Activated CD4-positive, alpha-beta T cell treated with anti-CD3 and anti-CD28 coated beads for 36 hours (primary cell): ENCODE data around the gene ECHDC3. TPM values are rescaled to one million over a fixed set of nuclear protein-coding genes. Genes with fewer than 3 reads are reported as not detected.

Experiments
- ATAC-seq: fragments of 200-7000 bp; cut with Tn5 transposase; one replicate; pipeline ENCODE4 v1.10.0; 2021; ENCODE audit warnings: mild to moderate bottlenecking, moderate library complexity
- CTCF ChIA-PET: fragments of 350-600 bp; sonication (Branson Sonifier 250); formaldehyde crosslinking; loops from one replicate; lab custom pipeline; 2021; ENCODE audit warnings: antibody characterized with exemption; lab: Charles Lee
- POLR2A ChIA-PET: fragments of 350-600 bp; sonication (Branson Sonifier 250); formaldehyde crosslinking; loops from one replicate; lab custom pipeline; 2021; ENCODE audit warnings: antibody characterized with exemption, inconsistent platforms; lab: Charles Lee
- DNase-seq: peaks from one replicate; pipeline ENCODE4 v3.0.0-alpha.2; 2020
- H3K27ac Mint-ChIP-seq: one replicate; pipeline ENCODE4 v1.8.0; 2021; ENCODE audit warnings: mixed read lengths
- H3K27me3 Mint-ChIP-seq: one replicate; pipeline ENCODE4 v1.8.0; 2021; ENCODE audit warnings: mixed read lengths
- H3K36me3 Mint-ChIP-seq: one replicate; pipeline ENCODE4 v1.8.0; 2021; ENCODE audit warnings: low read depth, mixed read lengths
- H3K4me1 Mint-ChIP-seq: one replicate; pipeline ENCODE4 v1.8.0; 2021; ENCODE audit warnings: mixed read lengths
- H3K4me3 Mint-ChIP-seq: one replicate; pipeline ENCODE4 v1.8.0; 2021; ENCODE audit warnings: mild to moderate bottlenecking, moderate library complexity, mixed read lengths
- H3K9me3 Mint-ChIP-seq: one replicate; pipeline ENCODE4 v1.8.0; 2021; ENCODE audit warnings: low read depth, mixed read lengths
- intact Hi-C, 2 experiments: fragments of 100-400 bp; cut with DNase I in 1 of 2; cut with micrococcal nuclease in 1 of 2; formaldehyde crosslinking; loops; one replicate each; pipeline versions ENCODE4 v1.14.2 to v1.15.1; 2022 to 2024; cut with DNase I, micrococcal nuclease
- total RNA-seq, 2 experiments: library from RNA; stranded (reverse); gene quantifications; one replicate each; pipeline ENCODE4 v1.2.3, GENCODE V29; 2021

The ECHDC3 gene
- total RNA-seq, 2 experiments from 2014 or later = 3.5 to 3.8 TPM

DNA sequence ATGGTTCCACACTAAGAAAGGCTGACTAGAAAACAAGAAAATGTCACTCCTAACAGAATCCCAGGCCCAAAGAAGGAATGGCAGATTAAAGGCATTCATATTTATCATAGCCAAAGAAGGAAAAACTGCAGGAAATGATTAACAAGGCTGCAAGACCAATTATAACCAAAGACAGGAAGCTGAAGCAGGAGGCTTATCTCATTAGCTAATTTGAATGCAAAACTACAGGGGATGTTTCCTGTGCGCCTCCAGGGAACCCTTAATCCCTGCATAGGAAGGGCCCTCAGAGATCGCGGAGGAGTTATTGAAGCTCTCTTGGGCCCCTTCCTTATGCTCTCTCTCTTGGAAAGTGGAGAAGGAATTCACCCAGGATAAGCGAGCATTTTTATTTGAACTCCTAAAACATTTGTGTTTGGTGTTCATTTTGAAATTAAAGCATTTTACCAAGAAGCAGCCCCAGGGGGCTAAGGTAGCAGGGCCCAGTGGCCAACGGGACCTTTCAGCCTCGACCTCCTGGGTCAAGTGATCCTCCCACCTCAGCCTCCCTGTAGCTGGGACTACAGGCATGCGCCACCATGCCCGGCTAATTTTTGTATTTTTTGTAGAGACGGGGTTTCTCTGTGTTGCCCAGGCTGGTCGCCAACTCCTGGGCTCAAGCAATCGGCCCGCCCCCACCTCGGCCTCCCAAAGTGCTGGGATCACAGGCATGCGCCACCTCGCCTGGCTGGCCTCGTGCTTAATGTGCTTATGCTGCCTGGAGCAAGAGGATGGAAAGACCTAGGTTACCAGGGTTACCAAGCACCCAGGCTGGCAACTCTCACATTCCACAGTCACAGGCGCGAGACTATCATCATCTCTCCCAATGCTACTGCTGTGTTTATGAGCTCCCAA lies 56.9 kb downstream of the ECHDC3 start:
- Mint-ChIP-seq H3K4me3 (no peak overlapping the region), H3K27ac (no peak overlapping the region), H3K36me3 (no peaks in the 10 kb centered on the region), H3K9me3 (peaks cover 4% of the 10 kb centered on the region), H3K4me1 (no peaks in the 10 kb centered on the region), H3K27me3 (no peaks in the 10 kb centered on the region)
- no peak for DNase-seq
- intact Hi-C loops = no loop called here
- ChIA-PET CTCF (interaction anchor here (0.9 to 2.3 kb wide), 4 partner anchors 14 to 20 kb away, joined by 3 to 9 read pairs (median 4); no protein-coding TSS in a partner anchor), POLR2A (no interaction called here)
- no peak for ATAC-seq

- no peaks in the 10 kb centered on the region for H3K36me3 Mint-ChIP-seq
- H3K27me3 Mint-ChIP-seq = no peaks in the 10 kb centered on the region
- ATAC-seq (no peak), DNase-seq (no peak)
- intact Hi-C loops = no loop called here
- H3K9me3 Mint-ChIP-seq = peaks cover 4% of the 10 kb centered on the region
- POLR2A ChIA-PET = no interaction called here
- no peaks in the 10 kb centered on the region for H3K4me1 Mint-ChIP-seq
- CTCF ChIA-PET = interaction anchor here (1.2 to 2.3 kb wide), 3 partner anchors 16 to 20 kb away, joined by 3 to 9 read pairs (median 5); no protein-coding TSS in a partner anchor
- no peak overlapping the region for H3K27ac Mint-ChIP-seq
- no peak overlapping the region for H3K4me3 Mint-ChIP-seq
Measured at GRCh38 chr10:11799736-11800080, 57.5 kb downstream of the ECHDC3 start.

DNA sequence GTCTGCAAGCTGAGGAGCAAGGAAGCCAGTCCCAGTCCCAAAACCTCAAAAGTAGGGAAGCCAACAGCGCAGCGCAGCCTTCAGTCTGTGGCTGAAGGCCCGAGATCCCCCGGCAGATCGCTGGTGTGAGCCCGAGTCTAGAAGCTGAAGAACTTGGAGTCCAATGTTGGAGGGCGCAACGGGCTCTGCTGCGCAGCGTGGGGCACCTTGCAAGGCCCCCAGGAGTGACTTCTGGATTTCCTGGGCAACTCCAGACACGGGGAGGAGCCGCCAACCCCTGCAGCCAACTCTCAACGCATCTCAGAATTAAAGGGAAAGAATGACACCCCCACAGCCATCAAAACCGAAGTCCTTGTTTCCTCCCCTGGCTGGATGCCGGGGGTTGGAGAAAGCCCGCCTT lies 62.2 kb downstream of the ECHDC3 start:
- H3K4me1 Mint-ChIP-seq = no peaks in the 10 kb centered on the region
- H3K27me3 Mint-ChIP-seq = peaks cover 2% of the 10 kb centered on the region
- ATAC-seq (no peak), DNase-seq (no peak)
- no peaks in the 10 kb centered on the region for H3K36me3 Mint-ChIP-seq
- H3K9me3 Mint-ChIP-seq = no peaks in the 10 kb centered on the region
- POLR2A ChIA-PET = no interaction called here
- CTCF ChIA-PET = no interaction called here
- intact Hi-C loops = no loop called here
- no peak overlapping the region for H3K4me3 Mint-ChIP-seq
- H3K27ac Mint-ChIP-seq = no peak overlapping the region

DNA sequence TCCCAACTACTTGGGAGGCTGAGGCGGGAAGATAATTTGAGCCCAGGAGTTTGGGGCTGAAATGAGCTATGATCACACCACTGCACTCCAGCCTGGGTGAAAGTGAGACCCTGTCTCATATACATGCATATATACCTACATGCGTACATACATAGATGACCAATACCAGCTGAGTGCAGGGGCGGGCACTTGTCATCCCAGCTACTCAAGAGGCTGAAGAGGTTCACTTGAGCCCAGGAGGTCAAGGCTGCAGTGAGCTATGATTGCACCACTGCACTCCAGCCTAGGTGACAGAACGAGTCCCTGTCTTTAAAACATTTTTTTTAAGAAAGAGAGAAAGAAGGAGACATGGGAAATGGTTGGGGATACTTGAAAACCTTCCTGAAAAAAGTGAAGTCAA lies 63.6 kb downstream of the ECHDC3 start:
- H3K27me3 Mint-ChIP-seq = peaks cover 4% of the 10 kb centered on the region
- no peaks in the 10 kb centered on the region for H3K36me3 Mint-ChIP-seq
- H3K27ac Mint-ChIP-seq = no peak overlapping the region
- ChIA-PET CTCF (interaction anchor here (0.6 kb wide), 1 partner anchor 1338 kb away, joined by 3 read pairs; no protein-coding TSS in a partner anchor), POLR2A (interaction anchor here (0.6 kb wide), 1 partner anchor 570 kb away, joined by 3 read pairs; no protein-coding TSS in a partner anchor)
- no peak overlapping the region for H3K4me3 Mint-ChIP-seq
- H3K4me1 Mint-ChIP-seq = no peaks in the 10 kb centered on the region
- ATAC-seq (no peak), DNase-seq (no peak)
- intact Hi-C loops = no loop called here
- H3K9me3 Mint-ChIP-seq = no peaks in the 10 kb centered on the region

GRCh38 chr10:11806706-11807105 lies 64.5 kb downstream of the ECHDC3 start:
- Mint-ChIP-seq H3K4me3 (no peak overlapping the region), H3K27me3 (peaks cover 4% of the 10 kb centered on the region), H3K9me3 (no peaks in the 10 kb centered on the region), H3K4me1 (no peaks in the 10 kb centered on the region), H3K27ac (no peak overlapping the region), H3K36me3 (no peaks in the 10 kb centered on the region)
- DNase-seq (no peak), ATAC-seq (no peak)
- ChIA-PET CTCF (interaction anchor here (0.6 kb wide), 1 partner anchor 176 kb away, joined by 3 read pairs; no protein-coding TSS in a partner anchor), POLR2A (no interaction called here)
- intact Hi-C loops = no loop called here

GRCh38 chr10:11808808-11809207 lies 66.6 kb downstream of the ECHDC3 start:
- DNase-seq = no peak
- Mint-ChIP-seq H3K9me3 (no peaks in the 10 kb centered on the region), H3K4me1 (no peaks in the 10 kb centered on the region), H3K27ac (no peak overlapping the region), H3K4me3 (no peak overlapping the region), H3K27me3 (peaks cover 4% of the 10 kb centered on the region), H3K36me3 (no peaks in the 10 kb centered on the region)
- POLR2A ChIA-PET = no interaction called here
- intact Hi-C loops = no loop called here
- CTCF ChIA-PET = interaction anchor here (0.8 kb wide), 1 partner anchor 44 kb away, joined by 3 read pairs; no protein-coding TSS in a partner anchor
- no peak for ATAC-seq

DNA sequence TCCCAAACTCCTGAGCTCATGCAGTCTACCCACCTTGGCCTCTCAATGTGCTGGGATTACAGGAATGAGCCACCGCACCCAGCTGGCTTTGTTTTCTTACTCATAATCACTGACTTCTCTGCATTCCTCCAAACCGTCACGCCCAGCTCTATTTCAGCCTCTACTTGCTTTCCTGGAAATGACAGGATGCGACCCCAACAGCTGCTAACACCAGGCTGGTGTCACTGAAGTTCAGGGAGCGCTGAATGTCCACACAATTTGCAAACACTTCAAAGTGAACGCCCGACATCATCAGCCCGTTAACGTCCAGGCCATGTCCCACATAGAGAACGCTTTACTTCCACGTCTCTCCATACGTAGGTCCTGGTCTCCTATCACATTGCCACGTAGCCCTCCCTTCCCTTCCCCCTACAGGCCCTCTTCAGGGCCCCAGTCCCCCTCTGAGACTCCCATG lies 68.2 kb downstream of the ECHDC3 start:
- no peaks in the 10 kb centered on the region for H3K4me1 Mint-ChIP-seq
- ChIA-PET CTCF (interaction anchor here (0.6 to 1.1 kb wide), 4 partner anchors 9 to 553 kb away, joined by 3 to 6 read pairs (median 3); no protein-coding TSS in a partner anchor), POLR2A (no interaction called here)
- no peaks in the 10 kb centered on the region for H3K9me3 Mint-ChIP-seq
- H3K27ac Mint-ChIP-seq = no peak overlapping the region
- peaks cover 4% of the 10 kb centered on the region for H3K27me3 Mint-ChIP-seq
- DNase-seq (no peak), ATAC-seq (no peak)
- no peaks in the 10 kb centered on the region for H3K36me3 Mint-ChIP-seq
- intact Hi-C loops = no loop called here
- no peak overlapping the region for H3K4me3 Mint-ChIP-seq

- H3K4me3 Mint-ChIP-seq = no peak overlapping the region
- CTCF ChIA-PET = interaction anchor here (0.6 to 1.1 kb wide), 3 partner anchors 9 to 158 kb away, joined by 3 to 4 read pairs (median 3); no protein-coding TSS in a partner anchor
- no peak overlapping the region for H3K27ac Mint-ChIP-seq
Measured at GRCh38 chr10:11810973-11811372, 68.8 kb downstream of the ECHDC3 start.

DNA sequence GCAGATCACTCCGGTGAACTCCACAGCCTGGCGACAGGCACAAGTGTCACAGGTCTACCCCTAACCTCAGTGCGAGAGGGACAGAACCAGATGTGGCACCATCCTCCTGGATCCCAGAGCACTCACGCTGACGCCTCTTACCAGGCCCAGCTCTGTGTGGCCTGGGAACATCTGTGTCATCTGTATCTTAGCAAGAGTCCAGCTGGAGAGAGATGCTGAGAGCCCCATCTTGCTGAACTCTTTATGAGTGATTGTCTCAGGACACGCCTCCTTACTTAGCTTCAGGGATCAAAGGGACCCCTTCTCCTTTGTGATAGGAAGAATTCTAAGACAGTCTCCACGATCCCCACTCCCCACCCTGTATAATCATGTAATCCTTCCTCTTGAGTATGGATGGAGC lies 71.0 kb downstream of the ECHDC3 start:
- POLR2A ChIA-PET = no interaction called here

More at GRCh38 chr10:11810973-11811372, 68.8 kb downstream of the ECHDC3 start:
- DNase-seq = no peak
- Mint-ChIP-seq H3K36me3 (no peaks in the 10 kb centered on the region), H3K4me1 (no peaks in the 10 kb centered on the region), H3K9me3 (no peaks in the 10 kb centered on the region), H3K27me3 (peaks cover 4% of the 10 kb centered on the region)
- intact Hi-C loops = no loop called here
- POLR2A ChIA-PET = no interaction called here
- no peak for ATAC-seq

More for the DNA sequence above, 71.0 kb downstream of the ECHDC3 start:
- Mint-ChIP-seq H3K27ac (no peak overlapping the region), H3K4me1 (no peaks in the 10 kb centered on the region), H3K9me3 (no peaks in the 10 kb centered on the region), H3K4me3 (no peak overlapping the region), H3K36me3 (no peaks in the 10 kb centered on the region), H3K27me3 (peaks cover 2% of the 10 kb centered on the region)
- DNase-seq = no peak
- no peak for ATAC-seq
- intact Hi-C loops = no loop called here
- CTCF ChIA-PET = interaction anchor here (0.6 to 0.7 kb wide), 2 partner anchors 14 to 1292 kb away, joined by 3 read pairs; no protein-coding TSS in a partner anchor
